Dedifferentiated amniotic fluid mesenchymal stem cell (primary cell): ENCODE data around the gene TM7SF2.

Source experiments
- DNase-seq: peaks from one replicate; pipeline ENCODE4 v3.0.0-alpha.2; 2016; ENCODE audit errors: extremely low spot score

The TM7SF2 gene

DNA sequence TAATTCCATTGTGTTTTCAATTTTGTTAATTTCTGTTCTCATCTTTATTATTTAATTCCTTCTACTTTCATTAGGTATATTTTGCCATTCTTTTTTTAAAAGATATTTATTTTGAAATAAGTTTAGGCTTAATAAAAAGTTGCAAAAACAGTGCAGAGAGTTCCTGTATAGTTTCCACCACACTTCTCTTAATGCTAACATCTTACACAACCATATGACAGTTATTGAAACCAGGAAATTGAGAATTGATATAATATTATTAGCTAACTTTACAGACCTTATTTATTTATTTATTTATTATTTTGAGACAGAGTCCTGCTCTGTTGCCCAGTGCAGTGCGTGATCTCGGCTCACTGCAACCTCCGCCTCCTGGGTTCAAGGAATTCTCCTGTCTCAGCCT is 44.6 kb downstream of the TM7SF2 start:
- DNase-seq = no peak

DNA sequence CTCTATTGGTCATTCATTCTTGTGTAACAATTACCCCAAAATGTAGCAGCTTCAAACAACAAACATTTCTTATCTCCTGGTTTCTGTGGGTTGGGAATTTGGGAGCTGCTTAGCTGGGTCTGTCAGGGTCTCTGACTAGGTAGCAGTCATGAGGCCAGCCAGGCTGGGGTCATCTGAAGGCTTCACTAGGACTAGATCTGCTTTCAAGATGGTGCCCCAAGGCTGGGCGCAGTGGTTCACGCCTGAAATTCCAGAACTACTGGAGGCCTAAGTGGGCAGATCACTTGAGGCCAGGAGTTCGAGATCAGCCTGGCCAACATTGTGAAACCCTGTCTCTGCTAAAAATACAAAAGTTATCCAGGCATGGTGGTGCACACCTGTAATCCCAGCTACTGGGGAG is 45.3 kb downstream of the TM7SF2 start:
- DNase-seq = no peak

DNA sequence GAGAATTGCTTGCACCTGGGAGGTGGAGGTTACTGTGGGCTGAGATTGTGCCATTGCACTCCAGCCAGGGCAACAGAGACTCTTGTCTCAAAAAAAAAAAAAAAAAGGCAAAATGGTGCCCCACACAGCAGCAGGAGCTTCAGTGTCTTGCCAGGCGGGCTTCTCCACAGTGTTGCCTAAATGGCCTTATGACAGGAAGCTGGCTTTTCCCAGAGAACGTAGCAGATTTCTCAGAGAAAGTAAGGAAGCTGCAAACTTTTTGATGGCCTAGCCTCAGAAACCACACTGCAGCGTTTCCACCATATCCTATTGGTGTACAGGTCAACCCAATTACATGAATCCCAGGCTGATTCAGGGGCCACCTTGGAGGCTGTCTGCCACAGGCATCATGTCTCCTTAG is 45.7 kb downstream of the TM7SF2 start:
- no peak for DNase-seq

DNA sequence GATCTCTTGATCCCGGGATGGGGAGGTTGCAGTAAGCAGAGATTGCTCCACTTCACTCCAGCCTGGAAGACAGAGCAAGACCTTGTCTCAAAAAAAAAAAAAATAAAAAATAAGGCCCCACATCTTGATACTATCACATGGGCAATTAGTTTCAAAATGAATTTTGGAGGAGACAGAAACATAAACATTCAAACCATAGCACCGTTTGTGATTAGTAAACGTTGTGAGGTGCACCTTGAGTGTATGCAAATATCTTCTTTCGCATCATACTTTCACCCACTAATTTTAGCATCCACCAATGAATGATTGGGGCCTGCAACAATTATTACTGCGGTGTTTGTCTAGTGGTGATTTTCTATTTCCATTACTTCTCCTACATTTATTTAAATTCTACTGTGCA is 47.3 kb downstream of the TM7SF2 start:
- DNase-seq = no peak

DNA sequence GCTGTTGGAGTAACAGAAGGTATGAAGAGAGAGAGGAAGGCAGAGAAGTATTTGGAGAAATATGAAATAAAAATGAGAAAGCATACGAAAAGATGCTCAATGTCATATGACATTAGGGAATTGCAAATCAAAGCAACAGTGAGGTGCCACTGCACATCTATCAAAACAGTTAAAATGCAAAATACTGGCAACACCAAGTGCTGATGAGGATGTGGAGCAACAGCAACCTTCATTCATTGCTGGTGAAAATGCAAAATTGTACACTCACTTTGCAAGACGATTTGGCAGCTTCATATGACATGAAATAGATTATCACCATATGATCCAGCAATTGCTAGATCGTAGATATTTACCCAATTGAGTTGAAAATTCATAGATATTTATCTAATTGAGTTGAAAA is 49.0 kb downstream of the TM7SF2 start:
- DNase-seq = no peak

DNA sequence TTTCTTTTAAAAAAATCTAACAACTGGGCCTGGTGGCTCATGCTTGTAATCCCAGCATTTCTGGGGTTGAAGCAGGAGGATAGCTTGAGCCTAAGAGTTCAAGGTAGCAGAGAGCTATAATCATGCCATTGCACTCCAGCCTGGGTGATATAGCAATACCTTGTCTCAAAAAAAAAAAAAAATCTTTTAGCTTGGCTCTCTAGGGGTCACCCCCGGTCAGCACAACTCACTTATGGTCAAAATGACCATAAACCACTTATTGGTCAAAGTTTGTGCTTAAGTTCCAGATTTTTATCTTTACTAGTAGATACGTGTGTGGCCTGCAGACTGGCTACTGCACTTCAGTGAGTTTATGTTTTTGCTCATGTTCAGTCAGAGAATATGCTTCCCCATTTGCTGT is 52.0 kb downstream of the TM7SF2 start:
- DNase-seq = no peak
